OCI-LY3 (cell line): Measurements from ENCODE around the gene SLCO4A1.

ENCODE experiments used
- EZH2phosphoT487 ChIP-seq: fragments of 200-600 bp; shearing (Covaris generic); IDR thresholded peaks from 2 replicates; pipeline ENCODE4 v1.6.1; 2018; ENCODE audit warnings: antibody characterized with exemption, mixed run types, low read depth
- TF ChIP-seq, protein P1 (sequence below): fragments of 200-600, 300-600 bp; sonication (generic); IDR thresholded peaks from 2 replicates; pipeline ENCODE4 v1.5.1; 2014; ENCODE audit warnings: antibody characterized with exemption, low read length, low read depth

DNA sequence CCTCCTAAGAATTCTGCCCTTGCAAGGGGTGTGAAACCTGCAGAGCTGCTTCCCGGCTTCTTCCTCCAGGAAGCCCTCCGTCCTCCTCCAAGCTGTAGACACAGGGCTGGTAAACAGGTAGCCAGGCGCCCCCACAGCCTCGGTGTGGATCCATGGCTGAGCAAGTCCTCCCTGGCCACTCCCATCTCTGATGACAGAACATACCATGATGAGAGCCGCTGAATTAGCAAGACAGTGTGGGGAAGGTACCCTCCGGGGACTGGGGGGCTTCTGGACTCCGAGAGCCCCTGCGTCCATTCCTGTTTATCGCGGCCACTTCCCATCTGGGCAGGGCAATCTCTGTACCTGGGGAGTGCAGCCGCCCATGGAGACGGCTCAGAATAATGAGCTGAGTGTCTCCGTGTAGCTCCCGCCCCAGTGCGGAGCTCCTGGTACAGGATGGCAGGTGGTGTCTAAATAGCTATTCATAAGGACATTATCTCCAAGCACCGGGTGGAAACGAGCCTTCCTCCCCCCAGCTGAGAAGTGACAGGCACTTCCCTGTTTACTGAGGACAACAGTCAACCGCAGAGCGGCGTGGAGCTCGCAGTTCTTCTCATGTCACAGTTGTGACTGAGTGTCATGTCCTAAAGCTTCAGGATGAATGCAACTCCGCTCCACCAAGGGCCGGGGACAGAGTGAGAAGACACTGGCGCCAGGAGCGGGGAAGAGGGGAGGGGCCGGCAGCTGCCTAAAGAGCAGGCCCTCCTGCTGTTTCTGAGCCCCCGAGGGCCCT is 43.7 kb downstream of the SLCO4A1 start:
- no peak for TF ChIP-seq EZH2phosphoT487
- TF ChIP-seq, protein P1, sequence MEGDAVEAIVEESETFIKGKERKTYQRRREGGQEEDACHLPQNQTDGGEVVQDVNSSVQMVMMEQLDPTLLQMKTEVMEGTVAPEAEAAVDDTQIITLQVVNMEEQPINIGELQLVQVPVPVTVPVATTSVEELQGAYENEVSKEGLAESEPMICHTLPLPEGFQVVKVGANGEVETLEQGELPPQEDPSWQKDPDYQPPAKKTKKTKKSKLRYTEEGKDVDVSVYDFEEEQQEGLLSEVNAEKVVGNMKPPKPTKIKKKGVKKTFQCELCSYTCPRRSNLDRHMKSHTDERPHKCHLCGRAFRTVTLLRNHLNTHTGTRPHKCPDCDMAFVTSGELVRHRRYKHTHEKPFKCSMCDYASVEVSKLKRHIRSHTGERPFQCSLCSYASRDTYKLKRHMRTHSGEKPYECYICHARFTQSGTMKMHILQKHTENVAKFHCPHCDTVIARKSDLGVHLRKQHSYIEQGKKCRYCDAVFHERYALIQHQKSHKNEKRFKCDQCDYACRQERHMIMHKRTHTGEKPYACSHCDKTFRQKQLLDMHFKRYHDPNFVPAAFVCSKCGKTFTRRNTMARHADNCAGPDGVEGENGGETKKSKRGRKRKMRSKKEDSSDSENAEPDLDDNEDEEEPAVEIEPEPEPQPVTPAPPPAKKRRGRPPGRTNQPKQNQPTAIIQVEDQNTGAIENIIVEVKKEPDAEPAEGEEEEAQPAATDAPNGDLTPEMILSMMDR, result no peak
